ENCODE results near the gene KCTD1.

The KCTD1 gene

DNA sequence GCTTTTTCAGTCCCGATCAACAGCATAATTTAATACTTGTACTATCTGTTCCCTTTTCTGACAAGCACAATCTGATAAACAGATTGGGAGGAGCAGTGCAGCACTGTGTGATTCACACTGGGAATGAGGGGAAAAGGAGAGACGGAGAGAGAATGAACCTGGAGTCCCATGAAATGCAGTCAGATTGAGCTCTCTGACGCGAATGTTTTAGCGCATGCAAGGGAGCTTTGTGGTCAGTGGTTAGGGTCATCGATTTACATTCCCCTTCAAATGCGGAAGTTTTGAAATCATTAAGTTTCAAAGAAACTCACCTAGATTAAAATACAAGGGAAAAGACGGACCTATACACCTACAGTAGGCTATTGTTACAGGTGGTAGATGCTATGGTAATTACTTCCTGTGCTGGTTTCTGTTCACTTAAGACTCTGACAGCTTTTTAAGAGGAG, 99.6 kb downstream of the KCTD1 start:
- no peaks in the 10 kb centered on the region for H3K36me3 ChIP-seq (ENCODE audit: insufficient read depth, low read length)
- H3K9me3 ChIP-seq (ENCODE audit: insufficient read depth, low read depth, low read length): no peaks in the 10 kb centered on the region
- H3K9me2 ChIP-seq (replicated peaks; ENCODE audit: low read depth, low read length): no peaks in the 10 kb centered on the region
- no peak overlapping the region for H3K4me3 ChIP-seq (ENCODE audit: low read length, poor library complexity, severe bottlenecking)
- no peak overlapping the region for H2AFZ ChIP-seq (ENCODE audit: low read length)
- H3K79me2 ChIP-seq (ENCODE audit: insufficient read depth, low read length): no peaks in the 10 kb centered on the region
- no peaks in the 10 kb centered on the region for H4K20me1 ChIP-seq (ENCODE audit: insufficient read depth, low read length, poor library complexity, severe bottlenecking)
- no peak overlapping the region for H3K9ac ChIP-seq (ENCODE audit: low read depth, low read length, poor library complexity, severe bottlenecking)
- no peaks in the 10 kb centered on the region for H3K27me3 ChIP-seq (ENCODE audit: insufficient read depth, low read length, poor library complexity, severe bottlenecking)
- no peaks in the 10 kb centered on the region for H3K4me1 ChIP-seq (ENCODE audit: insufficient read depth, low read length, poor library complexity, severe bottlenecking)
- H3K4me2 ChIP-seq (ENCODE audit: low read depth, low read length, poor library complexity, severe bottlenecking): no peak overlapping the region
- H3F3A ChIP-seq (ENCODE audit: low read depth): no peaks in the 10 kb centered on the region
- TF ChIP-seq EZH2phosphoT487 (IDR thresholded peaks at IDR 0.05; ENCODE audit: borderline replicate concordance) (no peak), CTCF (conservative IDR thresholded peaks at IDR 0.05; ENCODE audit: low read length) (no peak)

GRCh38 chr18:26443853-26444252, 104.5 kb downstream of the KCTD1 start:
- H3K36me3 ChIP-seq (ENCODE audit: insufficient read depth, low read length): no peaks in the 10 kb centered on the region
- no peak overlapping the region for H3K4me3 ChIP-seq (ENCODE audit: low read length, poor library complexity, severe bottlenecking)
- H3K9ac ChIP-seq (ENCODE audit: low read depth, low read length, poor library complexity, severe bottlenecking): no peak overlapping the region
- no peaks in the 10 kb centered on the region for H4K20me1 ChIP-seq (ENCODE audit: insufficient read depth, low read length, poor library complexity, severe bottlenecking)
- H3K9me3 ChIP-seq (ENCODE audit: insufficient read depth, low read depth, low read length): no peaks in the 10 kb centered on the region
- H3K4me1 ChIP-seq (ENCODE audit: insufficient read depth, low read length, poor library complexity, severe bottlenecking): no peaks in the 10 kb centered on the region
- no peaks in the 10 kb centered on the region for H3K9me2 ChIP-seq (replicated peaks; ENCODE audit: low read depth, low read length)
- no peaks in the 10 kb centered on the region for H3K79me2 ChIP-seq (ENCODE audit: insufficient read depth, low read length)
- H3K4me2 ChIP-seq (ENCODE audit: low read depth, low read length, poor library complexity, severe bottlenecking): no peak overlapping the region
- H2AFZ ChIP-seq (ENCODE audit: low read length): no peak overlapping the region
- no peaks in the 10 kb centered on the region for H3F3A ChIP-seq (ENCODE audit: low read depth)
- no peak for TF ChIP-seq EZH2phosphoT487 (IDR thresholded peaks at IDR 0.05; ENCODE audit: borderline replicate concordance)
- TF ChIP-seq CTCF (conservative IDR thresholded peaks at IDR 0.05; ENCODE audit: low read length): no peak
- no peaks in the 10 kb centered on the region for H3K27me3 ChIP-seq (ENCODE audit: insufficient read depth, low read length, poor library complexity, severe bottlenecking)

- no peak overlapping the region for H3K9ac ChIP-seq (ENCODE audit: low read depth, low read length, poor library complexity, severe bottlenecking)
- TF ChIP-seq CTCF (conservative IDR thresholded peaks at IDR 0.05; ENCODE audit: low read length) (no peak), EZH2phosphoT487 (IDR thresholded peaks at IDR 0.05; ENCODE audit: borderline replicate concordance) (no peak)
- H3F3A ChIP-seq (ENCODE audit: low read depth): no peaks in the 10 kb centered on the region
- no peaks in the 10 kb centered on the region for H3K79me2 ChIP-seq (ENCODE audit: insufficient read depth, low read length)
- H3K36me3 ChIP-seq (ENCODE audit: insufficient read depth, low read length): no peaks in the 10 kb centered on the region
- H2AFZ ChIP-seq (ENCODE audit: low read length): no peak overlapping the region
- H3K27me3 ChIP-seq (ENCODE audit: insufficient read depth, low read length, poor library complexity, severe bottlenecking): no peaks in the 10 kb centered on the region
- H3K4me2 ChIP-seq (ENCODE audit: low read depth, low read length, poor library complexity, severe bottlenecking): no peak overlapping the region
- H3K9me2 ChIP-seq (replicated peaks; ENCODE audit: low read depth, low read length): no peaks in the 10 kb centered on the region
- no peaks in the 10 kb centered on the region for H3K9me3 ChIP-seq (ENCODE audit: insufficient read depth, low read depth, low read length)
- H3K4me3 ChIP-seq (ENCODE audit: low read length, poor library complexity, severe bottlenecking): no peak overlapping the region
- H3K4me1 ChIP-seq (ENCODE audit: insufficient read depth, low read length, poor library complexity, severe bottlenecking): no peaks in the 10 kb centered on the region
- H4K20me1 ChIP-seq (ENCODE audit: insufficient read depth, low read length, poor library complexity, severe bottlenecking): no peaks in the 10 kb centered on the region
Measured at GRCh38 chr18:26442126-26442525, 106.2 kb downstream of the KCTD1 start.
